ENCODE data around the gene NSMF. TPM values are rescaled to one million over a fixed set of nuclear protein-coding genes. Genes with fewer than 3 reads are reported as not detected.

The NSMF gene
- total and polyA plus RNA-seq, 2 experiments from 2014 or later: 73.0 to 107 TPM

GRCh38 chr9:137455359-137455991, 3.7 kb downstream of the NSMF start:
- H3K4me1 ChIP-seq (ENCODE audit: low read depth): peaks cover 12% of the 10 kb centered on the region
- TF ChIP-seq CTCF (IDR thresholded peaks at IDR 0.05; ENCODE audit: low read depth, low read length): no peak
- H3K4me3 ChIP-seq: no peak overlapping the region
- no peaks in the 10 kb centered on the region for H3K27me3 ChIP-seq
- no peaks in the 10 kb centered on the region for H3K9me3 ChIP-seq (ENCODE audit: low read depth)
- no peak overlapping the region for H3K27ac ChIP-seq
- H3K36me3 ChIP-seq: no peaks in the 10 kb centered on the region
- DNase-seq (ENCODE audit: low read depth in 1 of 2, low spot score in 1 of 2): no peak

GRCh38 chr9:137454597-137455358, 4.4 kb downstream of the NSMF start:
- Histone ChIP-seq H3K4me3 (no peak overlapping the region), H3K27ac (no peak overlapping the region), H3K27me3 (no peaks in the 10 kb centered on the region), H3K4me1 (ENCODE audit: low read depth) (peaks cover 12% of the 10 kb centered on the region), H3K36me3 (no peaks in the 10 kb centered on the region), H3K9me3 (ENCODE audit: low read depth) (no peaks in the 10 kb centered on the region)
- no peak for TF ChIP-seq CTCF (IDR thresholded peaks at IDR 0.05; ENCODE audit: low read depth, low read length)
- DNase-seq (ENCODE audit: low read depth in 1 of 2, low spot score in 1 of 2): peak in 1 of 2 donors; percentile 42

GRCh38 chr9:137454145-137454596, 5.0 kb downstream of the NSMF start:
- Histone ChIP-seq H3K27ac (no peak overlapping the region), H3K4me3 (no peak overlapping the region), H3K9me3 (ENCODE audit: low read depth) (no peaks in the 10 kb centered on the region), H3K36me3 (no peaks in the 10 kb centered on the region), H3K27me3 (no peaks in the 10 kb centered on the region), H3K4me1 (ENCODE audit: low read depth) (peaks cover 12% of the 10 kb centered on the region)
- no peak for TF ChIP-seq CTCF (IDR thresholded peaks at IDR 0.05; ENCODE audit: low read depth, low read length)
- peak; percentile 31 to 53 for DNase-seq (ENCODE audit: low read depth in 1 of 2, low spot score in 1 of 2)

GRCh38 chr9:137453643-137454081, 5.5 kb downstream of the NSMF start:
- Histone ChIP-seq H3K4me1 (ENCODE audit: low read depth) (peaks cover 12% of the 10 kb centered on the region), H3K27me3 (no peaks in the 10 kb centered on the region), H3K27ac (no peak overlapping the region), H3K9me3 (ENCODE audit: low read depth) (no peaks in the 10 kb centered on the region), H3K4me3 (no peak overlapping the region), H3K36me3 (no peaks in the 10 kb centered on the region)
- peak; percentile 82 to 88 for DNase-seq (ENCODE audit: low read depth in 1 of 2, low spot score in 1 of 2)
- TF ChIP-seq CTCF (IDR thresholded peaks at IDR 0.05; ENCODE audit: low read depth, low read length): no peak

- Histone ChIP-seq H3K27ac (no peak overlapping the region), H3K4me1 (ENCODE audit: low read depth) (peaks cover 6% of the 10 kb centered on the region), H3K4me3 (no peak overlapping the region), H3K27me3 (no peaks in the 10 kb centered on the region), H3K36me3 (no peaks in the 10 kb centered on the region), H3K9me3 (ENCODE audit: low read depth) (no peaks in the 10 kb centered on the region)
- no peak for DNase-seq (ENCODE audit: low read depth in 1 of 2, low spot score in 1 of 2)
- no peak for TF ChIP-seq CTCF (IDR thresholded peaks at IDR 0.05; ENCODE audit: low read depth, low read length)
These were observed 6.1 kb downstream of the NSMF start for GRCh38 chr9:137452761-137453642.
